ENCODE results near the gene SLC24A5.

- TF ChIP-seq, protein P1, sequence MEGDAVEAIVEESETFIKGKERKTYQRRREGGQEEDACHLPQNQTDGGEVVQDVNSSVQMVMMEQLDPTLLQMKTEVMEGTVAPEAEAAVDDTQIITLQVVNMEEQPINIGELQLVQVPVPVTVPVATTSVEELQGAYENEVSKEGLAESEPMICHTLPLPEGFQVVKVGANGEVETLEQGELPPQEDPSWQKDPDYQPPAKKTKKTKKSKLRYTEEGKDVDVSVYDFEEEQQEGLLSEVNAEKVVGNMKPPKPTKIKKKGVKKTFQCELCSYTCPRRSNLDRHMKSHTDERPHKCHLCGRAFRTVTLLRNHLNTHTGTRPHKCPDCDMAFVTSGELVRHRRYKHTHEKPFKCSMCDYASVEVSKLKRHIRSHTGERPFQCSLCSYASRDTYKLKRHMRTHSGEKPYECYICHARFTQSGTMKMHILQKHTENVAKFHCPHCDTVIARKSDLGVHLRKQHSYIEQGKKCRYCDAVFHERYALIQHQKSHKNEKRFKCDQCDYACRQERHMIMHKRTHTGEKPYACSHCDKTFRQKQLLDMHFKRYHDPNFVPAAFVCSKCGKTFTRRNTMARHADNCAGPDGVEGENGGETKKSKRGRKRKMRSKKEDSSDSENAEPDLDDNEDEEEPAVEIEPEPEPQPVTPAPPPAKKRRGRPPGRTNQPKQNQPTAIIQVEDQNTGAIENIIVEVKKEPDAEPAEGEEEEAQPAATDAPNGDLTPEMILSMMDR (IDR thresholded peaks at IDR 0.05; ENCODE audit: low read length), result no peak
- TF ChIP-seq EZH2 (optimal IDR thresholded peaks at IDR 0.05; ENCODE audit: low read depth, low read length), result no peak
- TF ChIP-seq EZH2phosphoT487 (IDR thresholded peaks at IDR 0.05; ENCODE audit: low read length), result no peak
Measured at GRCh38 chr15:48170981-48171380, 50.2 kb downstream of the SLC24A5 start.
